Neural cell (in vitro differentiated cells): ENCODE measurements around the gene APBA1. TPM values are rescaled to one million over a fixed set of nuclear protein-coding genes. Genes with fewer than 3 reads are reported as not detected.

Experiments
- H2AFZ ChIP-seq: fragments of 200-600, 300-800 bp; sonication (generic), shearing (Covaris generic); 2 replicates; pipeline ENCODE4 v1.6.0; 2014; ENCODE audit warnings: low read depth, mild to moderate bottlenecking, antibody characterized with exemption, low read length, moderate library complexity
- H3F3A ChIP-seq: fragments of 200-600 bp; shearing (Covaris generic); 2 replicates; pipeline ENCODE4 v1.6.1; 2016; ENCODE audit warnings: mild to moderate bottlenecking, moderate library complexity, mixed read lengths, antibody characterized with exemption, low read length; ENCODE audit not compliant: insufficient read depth, poor library complexity, severe bottlenecking
- H3K27ac ChIP-seq: fragments of 200-600, 300-800 bp; sonication (generic), shearing (Covaris generic); 2 replicates; pipeline ENCODE4 v1.5.1; 2014; ENCODE audit warnings: mild to moderate bottlenecking, low read length, moderate library complexity
- H3K27me3 ChIP-seq: fragments of 300-800, 200-600 bp; sonication (generic), shearing (Covaris generic); 2 replicates; pipeline ENCODE4 v1.6.0; 2014; ENCODE audit warnings: mild to moderate bottlenecking, low read depth, low read length, moderate library complexity; ENCODE audit not compliant: insufficient read depth
- H3K36me3 ChIP-seq: fragments of 300-800, 200-600 bp; sonication (generic), shearing (Covaris generic); 2 replicates; pipeline ENCODE4 v1.5.1; 2014; ENCODE audit warnings: mild to moderate bottlenecking, antibody characterized with exemption, low read length, moderate library complexity; ENCODE audit not compliant: insufficient read depth
- H3K4me2 ChIP-seq: fragments of 300-800, 200-600 bp; sonication (generic), shearing (Covaris generic); 2 replicates; pipeline ENCODE4 v1.6.0; 2014; ENCODE audit warnings: mild to moderate bottlenecking, low read length
- H3K4me3 ChIP-seq: fragments of 300-800, 200-600 bp; sonication (generic), shearing (Covaris generic); 2 replicates; pipeline ENCODE4 v1.5.1; 2014; ENCODE audit warnings: mild to moderate bottlenecking, low read length, moderate library complexity
- H3K79me2 ChIP-seq: fragments of 200-600 bp; shearing (Covaris generic); replicated peaks from 2 replicates; pipeline ENCODE4 v1.6.0; 2014; ENCODE audit warnings: mild to moderate bottlenecking, low read length, moderate library complexity; ENCODE audit not compliant: insufficient read depth
- H3K9ac ChIP-seq: fragments of 300-800, 200-600 bp; sonication (generic), shearing (Covaris generic); 2 replicates; pipeline ENCODE4 v1.6.1; 2016; ENCODE audit warnings: mild to moderate bottlenecking, low read length, mixed read lengths
- H3K9me2 ChIP-seq: fragments of 200-600 bp; shearing (Covaris generic); 2 replicates; pipeline ENCODE4 v1.6.1; 2016; ENCODE audit warnings: mild to moderate bottlenecking, low read length, mixed read lengths; ENCODE audit not compliant: insufficient read depth
- H3K9me3 ChIP-seq: fragments of 200-600, 300-800 bp; sonication (generic), shearing (Covaris generic); 2 replicates; pipeline ENCODE4 v1.6.1; 2016; ENCODE audit warnings: mild to moderate bottlenecking, mixed run types, low read length, moderate library complexity, mixed read lengths
- H4K20me1 ChIP-seq: fragments of 200-600 bp; shearing (Covaris generic); 2 replicates; pipeline ENCODE4 v1.6.1; 2016; ENCODE audit warnings: mild to moderate bottlenecking, mixed run types; ENCODE audit not compliant: insufficient read depth
- CTCF ChIP-seq: fragments of 450-650 bp; IDR thresholded peaks from 2 replicates; pipeline ENCODE4 v1.5.1; 2014; ENCODE audit warnings: antibody characterized with exemption, mild to moderate bottlenecking, moderate library complexity; ENCODE audit not compliant: poor library complexity, severe bottlenecking
- EP300 ChIP-seq: fragments of 450-650 bp; conservative IDR thresholded peaks from 2 replicates; pipeline ENCODE4 v1.6.1; 2014; ENCODE audit warnings: antibody characterized with exemption, mild to moderate bottlenecking, moderate library complexity; ENCODE audit not compliant: poor library complexity, severe bottlenecking
- EZH2 ChIP-seq: fragments of 200-600, 300-800 bp; shearing (Covaris generic), sonication (generic); IDR thresholded peaks from 2 replicates; pipeline ENCODE4 v1.6.1; 2014; ENCODE audit warnings: antibody characterized with exemption, low read length, borderline replicate concordance, mild to moderate bottlenecking; ENCODE audit not compliant: insufficient read depth, poor library complexity, severe bottlenecking
- MXI1 ChIP-seq: fragments of 450-650 bp; conservative IDR thresholded peaks from 2 replicates; pipeline ENCODE4 v1.6.1; 2014; ENCODE audit warnings: antibody characterized with exemption, mild to moderate bottlenecking; ENCODE audit not compliant: poor library complexity, severe bottlenecking
- POLR2AphosphoS5 ChIP-seq: IDR thresholded peaks from 2 replicates; pipeline ENCODE4 v1.6.1; 2012
- RAD21 ChIP-seq: fragments of 450-650 bp; conservative IDR thresholded peaks from 2 replicates; pipeline ENCODE4 v1.6.1; 2014; ENCODE audit warnings: antibody characterized with exemption, mild to moderate bottlenecking, moderate library complexity
- REST ChIP-seq: IDR thresholded peaks from 2 replicates; pipeline ENCODE4 v1.6.1; 2012; ENCODE audit warnings: borderline replicate concordance
- SMC3 ChIP-seq: fragments of 450-650 bp; conservative IDR thresholded peaks from 2 replicates; pipeline ENCODE4 v1.6.1; 2014; ENCODE audit warnings: antibody characterized with exemption, mild to moderate bottlenecking, moderate library complexity; ENCODE audit not compliant: poor library complexity
- TAF1 ChIP-seq: IDR thresholded peaks from 2 replicates; pipeline ENCODE4 v1.6.1; 2012; ENCODE audit warnings: low read depth
- polyA plus RNA-seq: library from polyadenylated mRNA; depleted of rRNA; stranded (reverse); fragments of >200 nt; gene quantifications from 2 replicates; pipeline ENCODE4 v1.2.3, GENCODE V29; 2014

Gene APBA1
- polyA plus RNA-seq, 1 donor from 2014 or later, result 10.9 TPM

GRCh38 chr9:69647804-69648203 is 24.4 kb downstream of the APBA1 start:
- Histone ChIP-seq H3K9me2 (no peaks in the 10 kb centered on the region), H3K79me2 (peaks cover 10% of the 10 kb centered on the region), H3K36me3 (peaks cover 6% of the 10 kb centered on the region), H4K20me1 (no peaks in the 10 kb centered on the region), H3K9me3 (no peaks in the 10 kb centered on the region), H3K4me3 (no peak overlapping the region), H3K4me2 (no peak overlapping the region), H3K27me3 (no peaks in the 10 kb centered on the region), H3K27ac (no peak overlapping the region), H2AFZ (no peak overlapping the region), H3K9ac (no peak overlapping the region), H3F3A (no peaks in the 10 kb centered on the region)
- no peak for TF ChIP-seq SMC3
- no peak for TF ChIP-seq MXI1
- no peak for TF ChIP-seq EP300
- no peak for TF ChIP-seq TAF1
- no peak for TF ChIP-seq POLR2AphosphoS5
- TF ChIP-seq RAD21, result no peak
- no peak for TF ChIP-seq REST
- TF ChIP-seq EZH2, result no peak
- TF ChIP-seq CTCF, result no peak

GRCh38 chr9:69646810-69647209 is 25.4 kb downstream of the APBA1 start:
- TF ChIP-seq EP300 (no peak), TAF1 (no peak), POLR2AphosphoS5 (no peak), MXI1 (no peak), SMC3 (no peak), REST (no peak)
- no peak overlapping the region for H3K9ac ChIP-seq
- H3K9me2 ChIP-seq, result no peaks in the 10 kb centered on the region
- peak overlapping the region; percentile 22 for H3K4me3 ChIP-seq
- H3K4me2 ChIP-seq, result no peak overlapping the region
- H3K9me3 ChIP-seq, result no peaks in the 10 kb centered on the region
- H2AFZ ChIP-seq, result no peak overlapping the region
- peaks cover 4% of the 10 kb centered on the region for H3K79me2 ChIP-seq
- H4K20me1 ChIP-seq, result no peaks in the 10 kb centered on the region
- H3F3A ChIP-seq, result no peaks in the 10 kb centered on the region
- H3K27ac ChIP-seq, result no peak overlapping the region
- no peaks in the 10 kb centered on the region for H3K27me3 ChIP-seq
- H3K36me3 ChIP-seq, result peaks cover 6% of the 10 kb centered on the region
